Trophoblast cell (in vitro differentiated cells and primary cell): ENCODE results near the gene FAM3D.

Source experiments
- DNase-seq, 2 donors: peaks; one replicate each; pipeline ENCODE4 v3.0.0-alpha.2; 2016
- H2AFZ ChIP-seq: 2 replicates; pipeline ENCODE4 v1.6.1; 2013; ENCODE audit warnings: low read length, moderate library complexity, mild to moderate bottlenecking; ENCODE audit not compliant: insufficient read depth, poor library complexity
- H2AK5ac ChIP-seq: 2 replicates; pipeline ENCODE4 v1.6.1; 2013; ENCODE audit warnings: mild to moderate bottlenecking, low read length
- H2BK120ac ChIP-seq: 2 replicates; pipeline ENCODE4 v1.6.1; 2013; ENCODE audit warnings: low read length, mild to moderate bottlenecking, moderate library complexity; ENCODE audit not compliant: insufficient read depth, poor library complexity
- H2BK12ac ChIP-seq: 2 replicates; pipeline ENCODE4 v1.6.1; 2013; ENCODE audit warnings: mild to moderate bottlenecking, low read length, moderate library complexity
- H2BK5ac ChIP-seq: 2 replicates; pipeline ENCODE4 v1.6.1; 2013; ENCODE audit warnings: low read length, low read depth, moderate library complexity, mild to moderate bottlenecking; ENCODE audit not compliant: poor library complexity
- H3K14ac ChIP-seq: 2 replicates; pipeline ENCODE4 v1.6.1; 2013; ENCODE audit warnings: mild to moderate bottlenecking, low read length
- H3K18ac ChIP-seq: 2 replicates; pipeline ENCODE4 v1.6.1; 2013; ENCODE audit warnings: mild to moderate bottlenecking, low read length
- H3K23ac ChIP-seq: 2 replicates; pipeline ENCODE4 v1.6.1; 2013; ENCODE audit warnings: low read length
- H3K27ac ChIP-seq: 2 replicates; pipeline ENCODE4 v1.5.1; 2013; ENCODE audit warnings: low read depth, mild to moderate bottlenecking, inconsistent platforms, low read length, moderate library complexity
- H3K27me3 ChIP-seq: 2 replicates; pipeline ENCODE4 v1.6.1; 2013; ENCODE audit warnings: inconsistent platforms, mild to moderate bottlenecking, low read length, moderate library complexity; ENCODE audit not compliant: insufficient read depth
- H3K36me3 ChIP-seq, 2 experiments: 1 replicate in 1 of 2; 2 replicates in 1 of 2; pipeline ENCODE4 v1.6.1; 2013; ENCODE audit warnings: low read length in 2 of 2, mild to moderate bottlenecking in 2 of 2, moderate library complexity in 1 of 2; ENCODE audit not compliant: insufficient read depth in 2 of 2, control insufficient read depth in 1 of 2
- H3K4ac ChIP-seq: 2 replicates; pipeline ENCODE4 v1.6.1; 2013; ENCODE audit warnings: low read depth, mild to moderate bottlenecking, low read length, moderate library complexity
- H3K4me1 ChIP-seq, 2 experiments: 1 replicate in 1 of 2; 2 replicates in 1 of 2; pipeline ENCODE4 v1.6.1; 2013; ENCODE audit warnings: low read length in 2 of 2, mild to moderate bottlenecking in 2 of 2, moderate library complexity in 1 of 2; ENCODE audit not compliant: insufficient read depth in 2 of 2, control insufficient read depth in 1 of 2
- H3K4me2 ChIP-seq: 2 replicates; pipeline ENCODE4 v1.6.1; 2013; ENCODE audit warnings: inconsistent platforms, mild to moderate bottlenecking, low read length, moderate library complexity
- H3K4me3 ChIP-seq: 2 replicates; pipeline ENCODE4 v1.5.1; 2013; ENCODE audit warnings: mild to moderate bottlenecking, low read depth, low read length, inconsistent platforms
- H3K79me1 ChIP-seq: one replicate; pipeline ENCODE4 v1.6.1; 2013; ENCODE audit warnings: low read length
- H3K79me2 ChIP-seq: 2 replicates; pipeline ENCODE4 v1.6.1; 2013; ENCODE audit warnings: low read length, mild to moderate bottlenecking; ENCODE audit not compliant: control insufficient read depth, insufficient read depth, poor library complexity
- H3K9ac ChIP-seq: 2 replicates; pipeline ENCODE4 v1.6.1; 2013; ENCODE audit warnings: mild to moderate bottlenecking, low read length
- H3K9me3 ChIP-seq: 2 replicates; pipeline ENCODE4 v1.6.1; 2013; ENCODE audit warnings: low read depth, mild to moderate bottlenecking, control low read depth, inconsistent platforms, low read length; ENCODE audit not compliant: insufficient read depth
- H4K12ac ChIP-seq: 2 replicates; pipeline ENCODE4 v1.6.1; 2013; ENCODE audit warnings: low read depth, mild to moderate bottlenecking, low read length, moderate library complexity
- H4K8ac ChIP-seq: 2 replicates; pipeline ENCODE4 v1.6.1; 2013; ENCODE audit warnings: low read depth, mild to moderate bottlenecking, low read length, moderate library complexity
- H4K91ac ChIP-seq: one replicate; pipeline ENCODE4 v1.6.1; 2013; ENCODE audit warnings: low read depth, mild to moderate bottlenecking, low read length, moderate library complexity
- WGBS: extraction: QIAGEN DNeasy Blood & Tissue Kit; methylation state at CpG from one replicate; pipeline ENCODE4 v1.1.7; 2013; ENCODE audit warnings: missing lambda C conversion rate; ENCODE audit not compliant: insufficient read length, insufficient coverage; ENCODE audit errors: extremely low coverage; 5-methylcytosine and 5-hydroxymethylcytosine counted together

FAM3D gene

DNA sequence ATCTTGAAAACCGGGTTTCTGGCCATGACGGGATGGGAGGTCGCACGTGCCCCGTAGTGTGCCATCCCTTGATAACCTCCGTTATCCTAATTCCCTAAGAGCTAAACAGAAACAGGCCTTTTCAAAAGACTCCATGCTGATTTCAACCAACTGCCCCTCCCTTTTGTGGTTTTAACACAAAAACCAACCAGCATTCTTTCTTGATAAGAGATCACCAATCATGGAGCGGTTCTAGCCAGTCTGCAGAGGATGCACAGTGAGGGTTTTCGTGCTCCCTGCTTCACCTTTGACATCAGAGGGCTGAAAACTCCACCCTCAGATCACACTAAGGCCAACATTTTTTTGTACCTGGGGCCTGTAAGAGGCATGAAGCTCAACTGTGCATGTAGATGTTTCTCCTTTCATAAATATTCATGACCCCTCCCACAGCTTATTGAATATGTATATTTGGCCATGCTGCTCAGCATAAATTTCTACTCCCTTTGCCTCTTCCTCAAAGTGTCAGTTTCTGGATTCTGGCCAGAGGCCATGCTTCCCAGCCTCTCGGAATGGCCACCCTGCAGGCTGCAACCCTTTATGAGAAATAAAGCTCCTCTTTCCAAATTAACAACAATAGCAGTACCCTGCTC lies 41.3 kb downstream of the FAM3D start:
- no peak overlapping the region for H2AK5ac ChIP-seq
- H3K27ac ChIP-seq: no peak overlapping the region
- no CpG with 5 or more reads among the region's 9 CpGs for WGBS
- no peaks in the 10 kb centered on the region for H3K36me3 ChIP-seq
- H4K12ac ChIP-seq: no peak overlapping the region
- no peaks in the 10 kb centered on the region for H3K79me2 ChIP-seq
- H4K91ac ChIP-seq: no peak overlapping the region
- no peak overlapping the region for H3K9ac ChIP-seq
- no peak overlapping the region for H2BK12ac ChIP-seq
- H4K8ac ChIP-seq: no peak overlapping the region
- H3K79me1 ChIP-seq: no peaks in the 10 kb centered on the region
- no peak overlapping the region for H2BK120ac ChIP-seq
- H3K14ac ChIP-seq: no peak overlapping the region
- no peak overlapping the region for H2BK5ac ChIP-seq
- H3K23ac ChIP-seq: no peak overlapping the region
- H3K4me2 ChIP-seq: no peak overlapping the region
- no peak overlapping the region for H2AFZ ChIP-seq
- no peaks in the 10 kb centered on the region for H3K27me3 ChIP-seq
- no peaks in the 10 kb centered on the region for H3K4me1 ChIP-seq
- H3K4me3 ChIP-seq: no peak overlapping the region
- H3K18ac ChIP-seq: no peak overlapping the region
- H3K4ac ChIP-seq: no peak overlapping the region
- DNase-seq: no peak
- no peaks in the 10 kb centered on the region for H3K9me3 ChIP-seq

DNA sequence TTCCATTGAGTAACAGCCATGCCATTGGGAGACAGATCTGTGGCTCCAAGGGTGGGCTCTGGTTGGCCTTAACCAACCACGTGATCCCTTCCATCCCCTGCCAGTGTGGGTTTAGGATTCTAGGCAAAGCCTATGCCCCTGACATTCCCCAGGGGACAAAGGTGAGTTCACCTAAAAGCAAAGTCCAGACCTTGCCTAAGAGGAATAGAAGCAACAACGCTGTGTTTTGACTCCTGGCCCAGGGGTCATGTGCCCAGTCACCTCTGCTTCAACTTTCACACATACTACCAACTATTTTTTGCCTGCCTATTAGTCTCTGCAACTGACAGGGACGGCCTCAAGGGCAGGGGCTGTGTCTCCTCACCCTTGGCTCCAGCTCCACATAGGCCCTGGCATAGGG lies 42.0 kb downstream of the FAM3D start:
- Histone ChIP-seq H3K14ac (no peak overlapping the region), H4K91ac (no peak overlapping the region), H2BK120ac (no peak overlapping the region), H3K4me2 (no peak overlapping the region), H3K79me2 (no peaks in the 10 kb centered on the region), H3K9ac (no peak overlapping the region), H3K18ac (no peak overlapping the region), H2BK5ac (no peak overlapping the region), H3K4me1 (no peaks in the 10 kb centered on the region), H3K36me3 (no peaks in the 10 kb centered on the region), H2BK12ac (no peak overlapping the region), H2AFZ (no peak overlapping the region), H3K4me3 (no peak overlapping the region), H3K79me1 (no peaks in the 10 kb centered on the region), H2AK5ac (no peak overlapping the region), H4K8ac (no peak overlapping the region), H3K9me3 (no peaks in the 10 kb centered on the region), H4K12ac (no peak overlapping the region), H3K27ac (no peak overlapping the region), H3K23ac (no peak overlapping the region), H3K4ac (no peak overlapping the region), H3K27me3 (no peaks in the 10 kb centered on the region)
- DNase-seq: no peak
- no CpG with 5 or more reads among the region's 3 CpGs for WGBS

DNA sequence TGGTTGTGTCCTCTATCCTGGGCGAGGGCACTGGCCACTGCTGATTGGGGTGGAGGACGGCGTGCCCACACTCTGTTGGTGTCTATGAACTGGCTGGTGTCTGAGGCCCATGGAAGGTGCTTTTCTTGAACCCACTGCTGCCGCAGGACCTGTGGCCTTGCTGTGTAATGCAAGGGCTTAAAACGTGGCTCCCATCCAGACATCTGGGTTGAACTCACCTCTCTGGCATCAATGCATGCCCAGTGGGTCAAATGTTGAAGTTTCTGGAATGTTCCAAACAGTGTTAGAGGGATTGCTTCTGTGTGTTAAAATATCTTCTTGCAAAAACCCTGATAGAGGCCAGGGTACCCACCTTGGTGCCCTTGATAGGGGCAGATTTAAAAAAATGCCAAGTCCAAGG lies 42.6 kb downstream of the FAM3D start:
- H3K4me1 ChIP-seq: no peaks in the 10 kb centered on the region
- no peaks in the 10 kb centered on the region for H3K9me3 ChIP-seq
- H3K27ac ChIP-seq: no peak overlapping the region
- H2BK12ac ChIP-seq: no peak overlapping the region
- H3K36me3 ChIP-seq: no peaks in the 10 kb centered on the region
- H3K4me2 ChIP-seq: no peak overlapping the region
- H2BK5ac ChIP-seq: no peak overlapping the region
- H3K18ac ChIP-seq: no peak overlapping the region
- H3K23ac ChIP-seq: no peak overlapping the region
- H3K4ac ChIP-seq: no peak overlapping the region
- no peak overlapping the region for H3K4me3 ChIP-seq
- H2AK5ac ChIP-seq: no peak overlapping the region
- H3K27me3 ChIP-seq: no peaks in the 10 kb centered on the region
- no peak overlapping the region for H2AFZ ChIP-seq
- H4K91ac ChIP-seq: no peak overlapping the region
- no peak overlapping the region for H4K8ac ChIP-seq
- no CpG with 5 or more reads among the region's 5 CpGs for WGBS
- no peaks in the 10 kb centered on the region for H3K79me1 ChIP-seq
- no peaks in the 10 kb centered on the region for H3K79me2 ChIP-seq
- no peak overlapping the region for H4K12ac ChIP-seq
- no peak for DNase-seq
- no peak overlapping the region for H3K14ac ChIP-seq
- H3K9ac ChIP-seq: no peak overlapping the region
- no peak overlapping the region for H2BK120ac ChIP-seq

DNA sequence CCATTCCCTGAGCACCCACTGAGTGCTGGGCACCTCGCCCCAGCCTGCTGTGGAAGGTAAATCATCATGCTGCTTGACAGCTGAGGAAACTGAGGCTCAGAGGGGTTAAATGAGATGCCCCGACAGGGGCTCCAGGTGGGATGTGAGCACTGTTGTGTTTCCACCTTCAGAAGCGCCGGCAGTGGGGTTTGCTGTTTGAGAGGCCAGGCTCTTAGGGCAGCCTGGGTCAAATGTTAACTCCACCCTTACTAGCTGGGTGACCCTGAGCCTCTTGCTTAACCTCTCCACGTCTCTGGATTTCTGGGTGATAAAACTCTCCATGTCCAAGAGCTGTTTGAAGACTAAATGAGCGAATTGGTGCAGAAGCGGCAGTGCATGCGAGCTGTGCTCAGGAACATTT lies 43.1 kb downstream of the FAM3D start:
- no CpG with 5 or more reads among the region's 8 CpGs for WGBS
- Histone ChIP-seq H3K4me1 (no peaks in the 10 kb centered on the region), H3K79me1 (no peaks in the 10 kb centered on the region)

More for the DNA sequence above, 43.1 kb downstream of the FAM3D start:
- no peak overlapping the region for H2AK5ac ChIP-seq
- no peak overlapping the region for H3K27ac ChIP-seq
- H3K36me3 ChIP-seq: no peaks in the 10 kb centered on the region
- no peak overlapping the region for H4K91ac ChIP-seq
- H3K14ac ChIP-seq: no peak overlapping the region
- no peaks in the 10 kb centered on the region for H3K79me2 ChIP-seq
- no peak overlapping the region for H3K4me3 ChIP-seq
- H3K4me2 ChIP-seq: no peak overlapping the region
- no peak overlapping the region for H4K12ac ChIP-seq
- H4K8ac ChIP-seq: no peak overlapping the region
- no peak overlapping the region for H2BK120ac ChIP-seq
- H3K9me3 ChIP-seq: no peaks in the 10 kb centered on the region
- H2BK12ac ChIP-seq: no peak overlapping the region
- H3K18ac ChIP-seq: no peak overlapping the region
- H3K4ac ChIP-seq: no peak overlapping the region
- no peak for DNase-seq
- no peaks in the 10 kb centered on the region for H3K27me3 ChIP-seq
- H2BK5ac ChIP-seq: no peak overlapping the region
- H2AFZ ChIP-seq: no peak overlapping the region
- no peak overlapping the region for H3K9ac ChIP-seq
- H3K23ac ChIP-seq: no peak overlapping the region
